Progenitor cell of endocrine pancreas (in vitro differentiated cells): ENCODE data around the gene TFAP2A. TPM values are rescaled to one million over a fixed set of nuclear protein-coding genes. Genes with fewer than 3 reads are reported as not detected.

ENCODE experiments used
- DNase-seq: peaks from one replicate; pipeline ENCODE4 v3.0.0; 2021; ENCODE audit warnings: low spot score; ENCODE audit not compliant: unreplicated experiment
- H3K27ac Mint-ChIP-seq: 2 replicates; pipeline ENCODE4 v1.8.0; 2021; ENCODE audit warnings: mild to moderate bottlenecking, moderate library complexity, mixed read lengths
- H3K27me3 Mint-ChIP-seq: 2 replicates; pipeline ENCODE4 v1.8.0; 2021; ENCODE audit warnings: mixed read lengths
- H3K36me3 Mint-ChIP-seq: 2 replicates; pipeline ENCODE4 v1.8.0; 2022; ENCODE audit warnings: mixed read lengths; ENCODE audit not compliant: insufficient read depth
- H3K4me1 Mint-ChIP-seq: 2 replicates; pipeline ENCODE4 v1.8.0; 2021; ENCODE audit warnings: low read depth, mixed read lengths
- H3K4me3 Mint-ChIP-seq: 2 replicates; pipeline ENCODE4 v1.8.0; 2021; ENCODE audit warnings: low read depth, mild to moderate bottlenecking, moderate library complexity, mixed read lengths
- H3K9me3 Mint-ChIP-seq: 2 replicates; pipeline ENCODE4 v1.8.0; 2021; ENCODE audit warnings: low read depth, mixed read lengths
- total RNA-seq: library from RNA; stranded (reverse); gene quantifications from 2 replicates; pipeline ENCODE4 v1.2.1, GENCODE V29; 2021
- TF ChIP-seq, protein P1 (sequence below): fragments of 200-600 bp; sonication (generic); IDR thresholded peaks from one replicate; pipeline ENCODE4 v1.5.0; 2021; ENCODE audit warnings: antibody characterized with exemption, mild to moderate bottlenecking; ENCODE audit not compliant: unreplicated experiment

The TFAP2A gene
- total RNA-seq, 1 donor from 2014 or later, result 4.7 TPM

DNA sequence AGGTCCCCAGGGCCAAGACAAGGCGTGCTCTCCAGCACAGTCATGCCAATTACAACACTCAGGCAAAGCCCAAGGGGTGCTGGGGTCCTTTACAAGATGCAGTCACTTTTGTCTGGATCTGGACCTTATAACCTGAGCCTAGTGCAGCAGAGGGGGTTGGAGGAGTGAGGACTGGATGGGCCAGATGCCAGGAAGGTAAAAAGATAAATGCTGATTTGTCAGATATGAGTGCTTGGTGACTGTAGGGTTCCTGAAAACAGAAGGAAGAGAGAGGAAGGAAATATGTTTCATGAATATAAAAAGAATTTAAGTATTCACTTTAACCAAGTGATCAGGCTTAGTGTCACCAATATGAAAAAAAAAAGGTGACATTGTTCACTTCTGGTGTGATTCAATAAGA lies 43.4 kb upstream of the TFAP2A start:
- no peak for DNase-seq

DNA sequence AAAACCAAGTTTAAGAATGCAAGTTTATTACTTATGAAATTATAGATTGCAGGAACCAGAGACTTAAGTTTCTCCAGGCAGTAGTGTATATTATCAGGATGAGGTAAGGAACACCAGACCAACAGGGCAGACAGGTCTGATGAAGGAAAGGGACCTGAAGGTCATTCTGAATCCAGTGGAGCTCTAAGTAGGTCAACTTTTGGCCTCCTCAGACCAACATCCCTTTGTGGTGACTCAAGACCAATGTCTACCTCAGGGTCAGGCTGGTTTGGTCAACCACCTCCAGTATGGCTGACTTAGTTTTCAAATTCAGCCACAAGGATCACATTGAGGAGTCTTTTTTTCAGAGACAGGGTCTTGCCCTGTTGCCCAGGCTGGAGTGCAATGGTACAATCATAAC lies 38.7 kb upstream of the TFAP2A start:
- H3K27me3 Mint-ChIP-seq, result peaks cover 2% of the 10 kb centered on the region
- no peaks in the 10 kb centered on the region for H3K4me1 Mint-ChIP-seq
- H3K4me3 Mint-ChIP-seq, result no peak overlapping the region
- no peak overlapping the region for H3K27ac Mint-ChIP-seq
- no peak for DNase-seq
- H3K36me3 Mint-ChIP-seq, result no peaks in the 10 kb centered on the region
- TF ChIP-seq, protein P1, sequence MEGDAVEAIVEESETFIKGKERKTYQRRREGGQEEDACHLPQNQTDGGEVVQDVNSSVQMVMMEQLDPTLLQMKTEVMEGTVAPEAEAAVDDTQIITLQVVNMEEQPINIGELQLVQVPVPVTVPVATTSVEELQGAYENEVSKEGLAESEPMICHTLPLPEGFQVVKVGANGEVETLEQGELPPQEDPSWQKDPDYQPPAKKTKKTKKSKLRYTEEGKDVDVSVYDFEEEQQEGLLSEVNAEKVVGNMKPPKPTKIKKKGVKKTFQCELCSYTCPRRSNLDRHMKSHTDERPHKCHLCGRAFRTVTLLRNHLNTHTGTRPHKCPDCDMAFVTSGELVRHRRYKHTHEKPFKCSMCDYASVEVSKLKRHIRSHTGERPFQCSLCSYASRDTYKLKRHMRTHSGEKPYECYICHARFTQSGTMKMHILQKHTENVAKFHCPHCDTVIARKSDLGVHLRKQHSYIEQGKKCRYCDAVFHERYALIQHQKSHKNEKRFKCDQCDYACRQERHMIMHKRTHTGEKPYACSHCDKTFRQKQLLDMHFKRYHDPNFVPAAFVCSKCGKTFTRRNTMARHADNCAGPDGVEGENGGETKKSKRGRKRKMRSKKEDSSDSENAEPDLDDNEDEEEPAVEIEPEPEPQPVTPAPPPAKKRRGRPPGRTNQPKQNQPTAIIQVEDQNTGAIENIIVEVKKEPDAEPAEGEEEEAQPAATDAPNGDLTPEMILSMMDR, result no peak
- no peaks in the 10 kb centered on the region for H3K9me3 Mint-ChIP-seq

More for the DNA sequence above, 43.4 kb upstream of the TFAP2A start:
- H3K27ac Mint-ChIP-seq, result no peak overlapping the region
- no peaks in the 10 kb centered on the region for H3K36me3 Mint-ChIP-seq
- H3K4me3 Mint-ChIP-seq, result no peak overlapping the region
- no peaks in the 10 kb centered on the region for H3K9me3 Mint-ChIP-seq
- H3K4me1 Mint-ChIP-seq, result no peaks in the 10 kb centered on the region
- peaks cover 17% of the 10 kb centered on the region for H3K27me3 Mint-ChIP-seq
- TF ChIP-seq, protein P1, result no peak

DNA sequence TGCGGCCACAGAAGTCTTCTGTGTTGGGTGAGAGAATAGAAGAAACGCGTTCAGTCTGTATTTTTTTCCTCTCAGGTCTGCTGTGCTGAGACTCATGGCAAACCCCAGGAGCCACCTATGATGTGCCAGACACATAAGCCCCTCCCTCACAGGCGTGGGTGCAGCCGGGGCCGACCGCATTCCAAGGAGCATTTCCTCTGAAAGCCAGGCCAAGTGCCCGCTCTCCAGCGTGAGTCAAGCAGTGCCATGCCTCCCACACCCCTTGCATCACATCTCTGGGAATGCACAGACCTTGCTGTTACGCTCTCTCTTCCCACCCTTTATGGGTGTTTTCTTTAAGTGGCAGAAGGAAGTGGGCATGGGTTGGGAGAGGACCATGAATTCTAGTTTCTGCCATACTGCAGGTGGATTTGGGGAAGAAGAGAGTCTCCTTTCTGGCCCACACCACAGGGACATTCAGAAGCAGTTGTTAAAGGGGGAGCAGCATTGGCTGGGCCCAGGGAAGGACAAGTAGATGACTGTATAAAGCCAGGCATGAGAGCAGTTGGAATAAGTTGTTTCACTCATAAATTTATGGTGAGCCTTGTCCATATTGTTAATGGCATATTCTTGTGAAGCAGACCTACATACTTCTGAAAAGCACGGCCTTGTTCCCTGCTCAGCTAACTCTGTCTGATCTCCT lies 37.1 kb upstream of the TFAP2A start:
- no peaks in the 10 kb centered on the region for H3K9me3 Mint-ChIP-seq
- no peaks in the 10 kb centered on the region for H3K4me1 Mint-ChIP-seq
- peaks cover 2% of the 10 kb centered on the region for H3K27me3 Mint-ChIP-seq
- DNase-seq, result no peak
- no peak overlapping the region for H3K4me3 Mint-ChIP-seq
- TF ChIP-seq, protein P1, result no peak
- H3K27ac Mint-ChIP-seq, result no peak overlapping the region
- no peaks in the 10 kb centered on the region for H3K36me3 Mint-ChIP-seq

DNA sequence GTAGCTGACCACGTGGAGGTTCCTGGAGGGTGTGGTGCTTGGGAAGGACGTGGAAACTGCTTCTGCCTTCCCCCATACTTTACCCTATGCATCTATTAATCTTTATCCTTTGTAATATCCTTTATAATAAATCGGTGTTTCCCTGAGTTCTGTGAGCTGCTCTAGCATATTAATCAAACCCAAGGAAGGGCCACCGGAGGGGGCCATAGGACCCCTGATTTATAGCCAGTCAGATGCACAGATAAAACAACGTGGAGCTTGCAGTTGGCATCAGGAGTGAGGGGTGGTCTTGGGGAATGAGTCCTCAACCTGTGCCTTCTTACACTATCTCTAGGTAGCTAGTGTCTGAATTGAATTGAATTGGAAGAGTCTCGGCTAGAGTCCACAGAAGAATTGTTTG lies 36.5 kb upstream of the TFAP2A start:
- TF ChIP-seq, protein P1, result no peak
- H3K4me1 Mint-ChIP-seq, result no peaks in the 10 kb centered on the region
- H3K27me3 Mint-ChIP-seq, result peaks cover 2% of the 10 kb centered on the region
- no peak overlapping the region for H3K27ac Mint-ChIP-seq
- no peaks in the 10 kb centered on the region for H3K36me3 Mint-ChIP-seq
- H3K4me3 Mint-ChIP-seq, result no peak overlapping the region
- DNase-seq, result no peak
- no peaks in the 10 kb centered on the region for H3K9me3 Mint-ChIP-seq

DNA sequence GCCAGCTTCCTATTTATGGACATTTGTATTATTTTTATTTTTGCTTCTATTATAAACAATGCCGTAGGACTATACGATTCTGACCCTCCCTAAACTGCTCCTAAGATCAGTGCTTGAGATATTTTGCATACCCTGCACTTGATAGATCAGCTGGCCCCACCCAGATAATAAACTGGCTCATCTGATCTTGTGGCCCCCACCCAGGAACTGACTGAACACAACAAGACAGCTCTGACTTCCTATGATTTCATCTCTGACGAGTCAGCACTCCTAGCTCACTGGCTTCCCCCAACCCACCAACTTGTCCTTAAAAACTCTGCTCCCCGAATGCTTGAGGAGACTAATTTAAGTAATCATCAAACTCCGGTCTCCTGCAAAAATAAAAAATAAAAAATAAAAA lies 34.9 kb upstream of the TFAP2A start:
- TF ChIP-seq, protein P1, result no peak
- no peak for DNase-seq

More for the DNA sequence above, 34.9 kb upstream of the TFAP2A start:
- H3K4me1 Mint-ChIP-seq, result no peaks in the 10 kb centered on the region
- H3K9me3 Mint-ChIP-seq, result no peaks in the 10 kb centered on the region
- H3K4me3 Mint-ChIP-seq, result no peak overlapping the region
- no peaks in the 10 kb centered on the region for H3K36me3 Mint-ChIP-seq
- peaks cover 2% of the 10 kb centered on the region for H3K27me3 Mint-ChIP-seq
- H3K27ac Mint-ChIP-seq, result no peak overlapping the region
